H1 (cell line): ENCODE results near the gene TMEM244. TPM values are rescaled to one million over a fixed set of nuclear protein-coding genes. Genes with fewer than 3 reads are reported as not detected.

Experiments
- CTCF ChIA-PET: fragments of 300-600 bp; sonication (Branson Sonifier 250); formaldehyde crosslinking; loops from one replicate; lab custom pipeline; 2021; ENCODE audit not compliant: partially characterized antibody; lab: Charles Lee
- POLR2A ChIA-PET: fragments of 300-600 bp; sonication (Branson Sonifier 250); formaldehyde crosslinking; loops from one replicate; lab custom pipeline; 2021; ENCODE audit warnings: inconsistent platforms; ENCODE audit not compliant: partially characterized antibody; lab: Charles Lee
- DNase-seq, 2 experiments: peaks; one replicate each; pipeline versions ENCODE4 v3.0.0 to v3.0.0-alpha.2; 2010 to 2022; ENCODE audit warnings: low spot score in 2 of 2, low read depth in 1 of 2, mixed read lengths in 1 of 2
- FAIRE-seq: peaks from 2 replicates; lab custom pipeline; 2011; peaks lifted over from hg19 to GRCh38; lab: Jason Lieb, UNC
- H2AFZ ChIP-seq: 2 replicates; pipeline ENCODE4 v1.8.1; 2012; ENCODE audit warnings: low read length, inconsistent platforms
- H2AK5ac ChIP-seq: 2 replicates; pipeline ENCODE4 v1.6.1; 2013; ENCODE audit warnings: low read depth, low read length
- H2BK120ac ChIP-seq: replicated peaks from 2 replicates; pipeline ENCODE3; 2013; ENCODE audit warnings: low read depth, low read length, inconsistent platforms
- H2BK12ac ChIP-seq: 2 replicates; pipeline ENCODE4 v1.6.1; 2013; ENCODE audit warnings: low read depth, low read length
- H2BK15ac ChIP-seq: 2 replicates; pipeline ENCODE4 v1.6.1; 2013; ENCODE audit warnings: low read length
- H2BK20ac ChIP-seq: 2 replicates; pipeline ENCODE4 v1.6.1; 2013; ENCODE audit warnings: low read length
- H2BK5ac ChIP-seq: 2 replicates; pipeline ENCODE4 v1.6.1; 2013; ENCODE audit warnings: low read depth, low read length
- H3K14ac ChIP-seq: 2 replicates; pipeline ENCODE4 v1.6.1; 2013; ENCODE audit warnings: inconsistent platforms; ENCODE audit not compliant: insufficient read length
- H3K18ac ChIP-seq: 2 replicates; pipeline ENCODE4 v1.6.1; 2013; ENCODE audit warnings: low read length; ENCODE audit errors: extremely low read depth
- H3K23ac ChIP-seq: 2 replicates; pipeline ENCODE4 v1.6.1; 2013; ENCODE audit warnings: inconsistent platforms; ENCODE audit not compliant: insufficient read length
- H3K23me2 ChIP-seq: 2 replicates; pipeline ENCODE4 v1.6.1; 2013; ENCODE audit warnings: low read depth, low read length
- H3K27ac ChIP-seq: 2 replicates; pipeline ENCODE4 v1.6.1; 2011; ENCODE audit warnings: low read depth, low read length, inconsistent platforms
- H3K27me3 ChIP-seq, 4 experiments: replicated peaks in 1 of 4; 1 replicate in 1 of 4; 2 replicates in 3 of 4; pipeline versions ENCODE4 v1.6.1 to v1.8.1; 2011 to 2013; ENCODE audit warnings: low read length in 3 of 4, mild to moderate bottlenecking in 3 of 4, inconsistent platforms in 2 of 4, mixed read lengths in 2 of 4, moderate library complexity in 1 of 4; ENCODE audit not compliant: control insufficient read depth in 3 of 4, insufficient read depth in 3 of 4; ENCODE audit errors: extremely low read depth in 1 of 4
- H3K36me3 ChIP-seq, 4 experiments: 2 replicates each; pipeline versions ENCODE4 v1.6.1 to v1.8.1; 2011 to 2013; ENCODE audit warnings: mild to moderate bottlenecking in 4 of 4, low read length in 3 of 4, moderate library complexity in 2 of 4, control low read depth in 1 of 4, inconsistent platforms in 1 of 4; ENCODE audit not compliant: insufficient read depth in 4 of 4, control insufficient read depth in 2 of 4
- H3K4ac ChIP-seq: replicated peaks from 2 replicates; pipeline ENCODE3; 2013; ENCODE audit warnings: low read length, low read depth, mixed read lengths, inconsistent platforms; ENCODE audit not compliant: insufficient read length
- H3K4me1 ChIP-seq, 4 experiments: replicated peaks in 1 of 4; 1 replicate in 1 of 4; 2 replicates in 3 of 4; pipeline versions ENCODE4 v1.6.1 to v1.8.1; 2011 to 2013; ENCODE audit warnings: low read length in 3 of 4, inconsistent platforms in 2 of 4, mixed read lengths in 1 of 4; ENCODE audit not compliant: insufficient read depth in 4 of 4, control insufficient read depth in 3 of 4
- H3K4me2 ChIP-seq, 2 experiments: 2 replicates each; pipeline versions ENCODE4 v1.6.1 to v1.8.1; 2011 to 2013; ENCODE audit warnings: low read depth in 2 of 2, low read length in 2 of 2, control low read depth in 1 of 2, inconsistent platforms in 1 of 2, mild to moderate bottlenecking in 1 of 2; ENCODE audit not compliant: insufficient read depth in 1 of 2
- H3K4me3 ChIP-seq, 4 experiments: fragments of 200-600, 300-600 bp in 1 of 4; sonication (generic), shearing (Covaris generic), sonication (Bioruptor Twin) in 1 of 4; 2 replicates each; pipeline versions ENCODE4 v1.5.1 to v1.8.1; 2011 to 2016; ENCODE audit warnings: low read length in 4 of 4, low read depth in 3 of 4, control low read depth in 2 of 4, inconsistent platforms in 2 of 4, mild to moderate bottlenecking in 2 of 4, mixed read lengths in 1 of 4, moderate library complexity in 1 of 4; ENCODE audit not compliant: insufficient read depth in 2 of 4; ENCODE audit errors: extremely low read depth in 1 of 4
- H3K56ac ChIP-seq: replicated peaks from 2 replicates; pipeline ENCODE3; 2013; ENCODE audit warnings: low read depth, mild to moderate bottlenecking, mixed read lengths, low read length, inconsistent platforms; ENCODE audit not compliant: insufficient read length
- H3K79me1 ChIP-seq: 2 replicates; pipeline ENCODE4 v1.6.1; 2013; ENCODE audit warnings: low read depth, low read length, control low read depth
- H3K79me2 ChIP-seq, 2 experiments: 2 replicates each; pipeline versions ENCODE4 v1.6.1 to v1.8.1; 2012 to 2013; ENCODE audit warnings: low read length in 2 of 2, mild to moderate bottlenecking in 2 of 2, inconsistent platforms in 1 of 2; ENCODE audit not compliant: insufficient read depth in 2 of 2, control insufficient read depth in 1 of 2
- H3K9ac ChIP-seq, 4 experiments: replicated peaks in 1 of 4; 1 replicate in 1 of 4; 2 replicates in 3 of 4; pipeline versions ENCODE4 v1.6.1 to v1.8.1; 2011 to 2013; ENCODE audit warnings: low read depth in 3 of 4, low read length in 3 of 4, control low read depth in 2 of 4, mild to moderate bottlenecking in 2 of 4, moderate library complexity in 2 of 4, inconsistent platforms in 1 of 4; ENCODE audit errors: extremely low read depth in 1 of 4
- H3K9me3 ChIP-seq, 2 experiments: 2 replicates each; pipeline versions ENCODE4 v1.6.1 to v1.8.1; 2012 to 2013; ENCODE audit warnings: mild to moderate bottlenecking in 2 of 2, moderate library complexity in 2 of 2, control low read depth in 1 of 2, inconsistent platforms in 1 of 2, low read depth in 1 of 2, low read length in 1 of 2, mixed read lengths in 1 of 2; ENCODE audit not compliant: insufficient read depth in 2 of 2
- H4K20me1 ChIP-seq, 2 experiments: replicated peaks in 1 of 2; 2 replicates each; pipeline versions ENCODE3 to v1.8.1; 2011 to 2013; ENCODE audit warnings: inconsistent platforms in 2 of 2, low read length in 2 of 2, mild to moderate bottlenecking in 1 of 2; ENCODE audit not compliant: insufficient read depth in 2 of 2, control insufficient read depth in 1 of 2
- H4K5ac ChIP-seq: 2 replicates; pipeline ENCODE4 v1.6.1; 2013; ENCODE audit warnings: low read length, low read depth, mixed read lengths, inconsistent platforms; ENCODE audit not compliant: insufficient read length
- H4K8ac ChIP-seq: 2 replicates; pipeline ENCODE4 v1.8.0; 2013; ENCODE audit warnings: mild to moderate bottlenecking, moderate library complexity, low read length, inconsistent platforms; ENCODE audit not compliant: insufficient read depth; ENCODE audit errors: extremely low read depth
- H4K91ac ChIP-seq: replicated peaks from 2 replicates; pipeline ENCODE3; 2013; ENCODE audit warnings: low read length, mixed read lengths, inconsistent platforms; ENCODE audit not compliant: insufficient read length
- BACH1 ChIP-seq: IDR thresholded peaks from 2 replicates; pipeline ENCODE4 v1.6.1; 2012; ENCODE audit warnings: low read length, improper control_type of control experiment
- BRCA1 ChIP-seq: IDR thresholded peaks from 2 replicates; pipeline ENCODE4 v1.6.1; 2012; ENCODE audit warnings: low read depth, low read length, improper control_type of control experiment
- CBX8 ChIP-seq: fragments of 300-800, 300-1000 bp; sonication (generic); IDR thresholded peaks from 2 replicates; pipeline ENCODE4 v1.7.1; 2016; ENCODE audit warnings: low read depth, low read length, borderline replicate concordance
- CHD2 ChIP-seq: IDR thresholded peaks from 2 replicates; pipeline ENCODE4 v1.6.1; 2012; ENCODE audit warnings: low read length, improper control_type of control experiment
- EGR1 ChIP-seq: IDR thresholded peaks from 2 replicates; pipeline ENCODE4 v1.6.1; 2011; ENCODE audit warnings: low read depth, low read length, borderline replicate concordance
- JUND ChIP-seq: IDR thresholded peaks from 2 replicates; pipeline ENCODE4 v1.6.1; 2011; ENCODE audit warnings: mild to moderate bottlenecking, improper control_type of control experiment, low read length
- NRF1 ChIP-seq: IDR thresholded peaks from 2 replicates; pipeline ENCODE4 v1.6.1; 2011; ENCODE audit warnings: mild to moderate bottlenecking, low read depth, low read length, improper control_type of control experiment
- PHF8 ChIP-seq: fragments of 200-600 bp; sonication (generic); conservative IDR thresholded peaks from 2 replicates; pipeline ENCODE4 v1.7.1; 2012; ENCODE audit warnings: low read depth, mild to moderate bottlenecking, inconsistent platforms, low read length, moderate library complexity
- POLR2A ChIP-seq, 2 experiments: IDR thresholded peaks; 1 replicate in 1 of 2; 2 replicates in 1 of 2; pipeline ENCODE4 v1.6.1; 2011; ENCODE audit warnings: low read depth in 2 of 2, low read length in 2 of 2, mild to moderate bottlenecking in 2 of 2; ENCODE audit errors: control extremely low read depth in 1 of 2
- RFX5 ChIP-seq: IDR thresholded peaks from 2 replicates; pipeline ENCODE4 v1.6.1; 2011; ENCODE audit warnings: low read depth, low read length, improper control_type of control experiment, borderline replicate concordance
- RXRA ChIP-seq: IDR thresholded peaks from 2 replicates; pipeline ENCODE4 v1.6.1; 2011; ENCODE audit warnings: low read depth, mild to moderate bottlenecking, low read length, moderate library complexity; ENCODE audit not compliant: insufficient read depth
- SUZ12 ChIP-seq: fragments of 200-600 bp; sonication (generic); IDR thresholded peaks from 2 replicates; pipeline ENCODE4 v1.6.1; 2012; ENCODE audit warnings: mild to moderate bottlenecking, inconsistent platforms, low read length, moderate library complexity, mixed read lengths
- USF2 ChIP-seq: IDR thresholded peaks from 2 replicates; pipeline ENCODE4 v1.6.1; 2011; ENCODE audit warnings: low read length, improper control_type of control experiment
- WGBS, 2 experiments: shearing (Covaris generic) in 1 of 2; methylation state at CpG; one replicate each; pipeline versions ENCODE4 v1.1.6 to v1.1.7; 2013 to 2015; ENCODE audit warnings: low lambda C conversion rate in 2 of 2, mixed read lengths in 2 of 2, inconsistent platforms in 1 of 2, low coverage in 1 of 2, missing lambda C conversion rate in 1 of 2; ENCODE audit not compliant: insufficient replicate concordance in 2 of 2, insufficient coverage in 1 of 2, insufficient read length in 1 of 2; ENCODE audit errors: extremely low coverage in 1 of 2, missing lambda C conversion rate in 1 of 2; 5-methylcytosine and 5-hydroxymethylcytosine counted together
- polyA plus RNA-seq, 7 experiments: library from polyadenylated mRNA; depleted of rRNA in 3 of 7; stranded (reverse) in 5 of 7; unstranded in 2 of 7; fragments of >200 nt in 5 of 7; fragments of 200-250 nt in 2 of 7; gene quantifications; 1 replicate in 5 of 7; 2 replicates in 1 of 7; 4 replicates in 1 of 7; pipeline versions ENCODE4 v1.2.1 to v1.2.3, GENCODE V29; 2011 to 2013; ENCODE audit warnings: missing spikeins in 2 of 7, mixed read lengths in 2 of 7
- total RNA-seq: library from RNA; stranded (reverse); fragmentation: NEBNext Ultra II Directional; extraction: Animal tissue kit (Norgen Biotek cat#: 25700); gene quantifications from 2 replicates; pipeline ENCODE4 v1.2.1, GENCODE V29; 2021

The TMEM244 gene
- total and polyA plus RNA-seq, 2 of the 8 experiments (the other 6 are each of a cell fraction or from before 2014, with no cell fraction given), result not detected

- H4K8ac ChIP-seq, result no peak overlapping the region
- H2BK20ac ChIP-seq, result no peak overlapping the region
- H2BK12ac ChIP-seq, result no peak overlapping the region
- ChIA-PET CTCF (interaction anchor here (0.6 to 8.9 kb wide), 3 partner anchors 11 to 143 kb away, joined by 4 to 71 read pairs (median 4); no protein-coding TSS in a partner anchor), POLR2A (no interaction called here)
- H3K27me3 ChIP-seq, result no peaks in the 10 kb centered on the region
- H3K18ac ChIP-seq, result no peak overlapping the region
- no peak overlapping the region for H4K91ac ChIP-seq
- no peak overlapping the region for H2AK5ac ChIP-seq
- H3K4me2 ChIP-seq, result no peak overlapping the region
- 100% methylated on average over 2 of the region's 3 CpGs; no CpG with 5 or more reads in 1 of the 2 experiments for WGBS, 2 experiments
- no peaks in the 10 kb centered on the region for H3K4me1 ChIP-seq
- no peaks in the 10 kb centered on the region for H3K36me3 ChIP-seq
- H3K4me3 ChIP-seq, result no peak overlapping the region
- no peak overlapping the region for H3K14ac ChIP-seq
- H4K5ac ChIP-seq, result no peak overlapping the region
- no peak overlapping the region for H3K23ac ChIP-seq
- H3K9ac ChIP-seq, result no peak overlapping the region
- H3K79me2 ChIP-seq, result no peaks in the 10 kb centered on the region
- DNase-seq (no peak), FAIRE-seq (no peak)
- no peak overlapping the region for H2BK5ac ChIP-seq
- no peak overlapping the region for H3K4ac ChIP-seq
- H3K23me2 ChIP-seq, result no peaks in the 10 kb centered on the region
- no peaks in the 10 kb centered on the region for H3K79me1 ChIP-seq
- H3K9me3 ChIP-seq, result no peaks in the 10 kb centered on the region
- H2BK120ac ChIP-seq, result no peak overlapping the region
- H2BK15ac ChIP-seq, result no peak overlapping the region
- no peak overlapping the region for H3K27ac ChIP-seq
- no peak overlapping the region for H2AFZ ChIP-seq
- H3K56ac ChIP-seq, result no peak overlapping the region
- no peaks in the 10 kb centered on the region for H4K20me1 ChIP-seq
- no peak for TF ChIP-seq BACH1
- TF ChIP-seq USF2, result no peak
- no peak for TF ChIP-seq POLR2A (IDR thresholded peaks at IDR 0.05; ENCODE audit: control extremely low read depth in 1 of 2, low read depth in 2 of 2, low read length in 2 of 2)
- no peak for TF ChIP-seq CHD2
- no peak for TF ChIP-seq RFX5
- no peak for TF ChIP-seq BRCA1
- no peak for TF ChIP-seq PHF8
- TF ChIP-seq SUZ12, result no peak
- TF ChIP-seq NRF1, result no peak
- TF ChIP-seq EGR1, result no peak
- TF ChIP-seq JUND, result no peak
- TF ChIP-seq CBX8, result no peak
- TF ChIP-seq RXRA, result no peak
Observed at GRCh38 chr6:129786548-129786947, 74.6 kb downstream of the TMEM244 start.
